Uterus (tissue), 4 donors: ENCODE results near the gene SALL3. TPM values are rescaled to one million over a fixed set of nuclear protein-coding genes. Genes with fewer than 3 reads are reported as not detected.

Source experiments
- DNase-seq, 2 donors: peaks; one replicate each; pipeline ENCODE4 v3.0.0-alpha.2; 2019 to 2020
- H3K27ac ChIP-seq, 2 donors: fragments of 200-600 bp; sonication (generic); 1 replicate in 1 of 2; 2 replicates in 1 of 2; pipeline ENCODE4 v1.5.1; 2016 to 2018
- H3K27me3 ChIP-seq, 2 donors: fragments of 200-600 bp; sonication (generic); one replicate each; pipeline ENCODE4 v1.5.1; 2018 to 2019; ENCODE audit warnings: control low read depth in 1 of 2
- H3K36me3 ChIP-seq, 2 donors: fragments of 200-600 bp; sonication (generic); one replicate each; pipeline ENCODE4 v1.5.1; 2019; ENCODE audit warnings: control low read depth in 1 of 2
- H3K4me1 ChIP-seq, 2 donors: fragments of 200-600 bp; sonication (generic); one replicate each; pipeline ENCODE4 v1.5.1; 2018 to 2019; ENCODE audit warnings: control low read depth in 1 of 2
- H3K4me3 ChIP-seq, 2 donors: fragments of 200-600 bp; sonication (generic); 1 replicate in 1 of 2; 2 replicates in 1 of 2; pipeline ENCODE4 v1.5.1; 2018 to 2019; ENCODE audit warnings: mild to moderate bottlenecking in 1 of 2
- H3K9me3 ChIP-seq, 2 donors: fragments of 200-600 bp; sonication (generic); one replicate each; pipeline ENCODE4 v1.5.1; 2019; ENCODE audit warnings: control low read depth in 1 of 2
- CTCF ChIP-seq, 4 experiments: fragments of 200-600 bp in 2 of 4; fragments of 450-650 bp in 2 of 4; sonication (generic) in 2 of 4; IDR thresholded peaks; one replicate each; pipeline ENCODE4 v1.5.1; 2016 to 2019; ENCODE audit warnings: antibody characterized with exemption in 4 of 4, mild to moderate bottlenecking in 2 of 4, moderate library complexity in 1 of 4
- POLR2A ChIP-seq, 2 donors: fragments of 450-650 bp; IDR thresholded peaks; one replicate each; pipeline ENCODE4 v1.6.1; 2016; ENCODE audit warnings: antibody characterized with exemption in 2 of 2, mild to moderate bottlenecking in 1 of 2, moderate library complexity in 1 of 2
- intact Hi-C: fragments of 100-400 bp; cut with DNase I; formaldehyde crosslinking; loops from one replicate; pipeline ENCODE4 v1.15.1; 2023; ENCODE audit warnings: low total_unique reads
- total RNA-seq, 4 donors: library from RNA; depleted of rRNA in 3 of 4; stranded (reverse); fragments of >200 nt in 3 of 4; gene quantifications; one replicate each; pipeline versions ENCODE4 v1.1.0 to v1.2.4, GENCODE V29; 2014 to 2023
- donor health status: DM: yes; HTN: yes; CAD: no.

Gene SALL3
- total RNA-seq, 4 donors from 2014 or later = 0.28 TPM; not detected in 3

- H3K4me1 ChIP-seq = no peaks in the 10 kb centered on the region
- H3K27ac ChIP-seq = no peak overlapping the region
- no peaks in the 10 kb centered on the region for H3K9me3 ChIP-seq
- no peak overlapping the region for H3K4me3 ChIP-seq
- no peak for TF ChIP-seq CTCF (IDR thresholded peaks at IDR 0.05)
- TF ChIP-seq POLR2A (IDR thresholded peaks at IDR 0.05) = no peak
- no peak for DNase-seq
- no peaks in the 10 kb centered on the region for H3K27me3 ChIP-seq
- H3K36me3 ChIP-seq = no peaks in the 10 kb centered on the region
- intact Hi-C loops = no loop called here
These were observed 51.1 kb downstream of the SALL3 start for GRCh38 chr18:79030680-79031079.

- Histone ChIP-seq H3K36me3 (no peaks in the 10 kb centered on the region), H3K4me3 (no peak overlapping the region), H3K4me1 (no peaks in the 10 kb centered on the region), H3K27ac (no peak overlapping the region), H3K9me3 (no peaks in the 10 kb centered on the region), H3K27me3 (no peaks in the 10 kb centered on the region)
- TF ChIP-seq CTCF (IDR thresholded peaks at IDR 0.05) (no peak), POLR2A (IDR thresholded peaks at IDR 0.05) (no peak)
- no peak for DNase-seq
- intact Hi-C loops = no loop called here
These were observed 62.7 kb downstream of the SALL3 start for GRCh38 chr18:79042276-79042675.

DNA sequence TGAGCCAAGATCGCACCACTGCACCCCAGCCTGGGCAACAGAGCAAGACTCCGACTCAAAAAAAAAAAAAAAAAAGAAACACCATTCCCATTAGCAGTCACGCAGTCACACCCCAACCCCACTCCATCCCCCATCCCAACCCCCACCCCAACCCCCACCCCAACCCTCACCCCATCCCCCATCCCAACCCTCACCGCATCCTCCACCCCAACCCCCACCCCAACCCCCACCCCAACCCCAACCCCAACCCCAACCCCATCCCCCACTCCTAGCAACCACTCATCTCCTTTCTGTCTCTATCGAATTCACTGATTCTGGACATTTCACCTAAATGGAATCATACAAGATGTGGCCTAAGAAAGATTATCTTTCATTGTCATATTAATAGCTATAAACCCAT lies 63.7 kb downstream of the SALL3 start:
- intact Hi-C loops = no loop called here
- no peaks in the 10 kb centered on the region for H3K27me3 ChIP-seq
- no peaks in the 10 kb centered on the region for H3K4me1 ChIP-seq
- no peak for DNase-seq
- no peak overlapping the region for H3K27ac ChIP-seq
- no peaks in the 10 kb centered on the region for H3K36me3 ChIP-seq
- no peak overlapping the region for H3K4me3 ChIP-seq
- H3K9me3 ChIP-seq = no peaks in the 10 kb centered on the region
- TF ChIP-seq POLR2A (IDR thresholded peaks at IDR 0.05) (no peak), CTCF (IDR thresholded peaks at IDR 0.05) (no peak)

- TF ChIP-seq POLR2A (IDR thresholded peaks at IDR 0.05) (no peak), CTCF (IDR thresholded peaks at IDR 0.05) (no peak)
- Histone ChIP-seq H3K4me1 (no peaks in the 10 kb centered on the region), H3K9me3 (no peaks in the 10 kb centered on the region), H3K27me3 (no peaks in the 10 kb centered on the region), H3K36me3 (no peaks in the 10 kb centered on the region), H3K27ac (no peak overlapping the region), H3K4me3 (no peak overlapping the region)
- no peak for DNase-seq
- intact Hi-C loops = no loop called here
These were observed 66.9 kb downstream of the SALL3 start for GRCh38 chr18:79046522-79046921.

- no peak overlapping the region for H3K4me3 ChIP-seq
- no peaks in the 10 kb centered on the region for H3K4me1 ChIP-seq
- intact Hi-C loops = no loop called here
- no peak for TF ChIP-seq CTCF (IDR thresholded peaks at IDR 0.05)
- no peak for TF ChIP-seq POLR2A (IDR thresholded peaks at IDR 0.05)
- H3K9me3 ChIP-seq = no peaks in the 10 kb centered on the region
- DNase-seq = no peak
- no peaks in the 10 kb centered on the region for H3K36me3 ChIP-seq
- H3K27me3 ChIP-seq = no peaks in the 10 kb centered on the region
- no peak overlapping the region for H3K27ac ChIP-seq
These were observed 68.1 kb downstream of the SALL3 start for GRCh38 chr18:79047556-79048244.
